HL-60 (cell line): ENCODE measurements around the gene TPST2.

Experiments
- CTCF ChIP-seq: IDR thresholded peaks from one replicate; pipeline ENCODE4 v1.5.1; 2011; ENCODE audit warnings: low read length, control low read depth, inconsistent platforms; ENCODE audit not compliant: insufficient read depth
- GABPA ChIP-seq: IDR thresholded peaks from 2 replicates; pipeline ENCODE4 v1.6.1; 2012; ENCODE audit warnings: low read depth
- POLR2AphosphoS5 ChIP-seq: IDR thresholded peaks from 2 replicates; pipeline ENCODE4 v1.6.1; 2012; ENCODE audit warnings: low read depth
- REST ChIP-seq: IDR thresholded peaks from 2 replicates; pipeline ENCODE4 v1.6.1; 2012; ENCODE audit warnings: low read depth; ENCODE audit not compliant: insufficient replicate concordance

DNA sequence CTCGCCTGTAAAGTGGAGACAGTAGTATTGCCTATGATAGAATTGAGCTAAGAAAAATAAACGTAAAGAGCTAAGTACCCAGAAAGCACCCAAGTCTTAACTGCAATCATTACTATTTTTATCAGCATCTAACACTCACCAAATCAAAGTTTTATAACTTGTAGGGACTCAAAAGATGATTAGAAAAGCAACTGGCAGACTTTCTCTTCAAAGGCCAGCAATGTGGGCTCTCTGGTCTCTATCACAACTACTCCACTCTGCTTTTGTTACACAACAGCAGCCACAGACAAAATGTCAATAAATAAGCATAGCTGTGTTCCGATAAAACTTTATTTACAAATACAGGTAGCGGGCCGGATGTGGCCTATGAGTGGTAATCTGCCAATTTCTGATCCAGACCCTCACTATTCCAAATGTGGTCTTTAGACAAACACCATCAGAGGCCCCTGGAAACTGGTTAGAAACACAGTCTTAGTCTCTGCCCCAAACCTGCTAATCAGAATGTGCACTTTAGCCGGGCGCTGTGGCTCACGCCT lies 8.2 kb downstream of the TPST2 start:
- TF ChIP-seq CTCF (no peak), REST (no peak), POLR2AphosphoS5 (no peak), GABPA (no peak)
